ENCODE data around the gene UBE2D2.

Gene UBE2D2

DNA sequence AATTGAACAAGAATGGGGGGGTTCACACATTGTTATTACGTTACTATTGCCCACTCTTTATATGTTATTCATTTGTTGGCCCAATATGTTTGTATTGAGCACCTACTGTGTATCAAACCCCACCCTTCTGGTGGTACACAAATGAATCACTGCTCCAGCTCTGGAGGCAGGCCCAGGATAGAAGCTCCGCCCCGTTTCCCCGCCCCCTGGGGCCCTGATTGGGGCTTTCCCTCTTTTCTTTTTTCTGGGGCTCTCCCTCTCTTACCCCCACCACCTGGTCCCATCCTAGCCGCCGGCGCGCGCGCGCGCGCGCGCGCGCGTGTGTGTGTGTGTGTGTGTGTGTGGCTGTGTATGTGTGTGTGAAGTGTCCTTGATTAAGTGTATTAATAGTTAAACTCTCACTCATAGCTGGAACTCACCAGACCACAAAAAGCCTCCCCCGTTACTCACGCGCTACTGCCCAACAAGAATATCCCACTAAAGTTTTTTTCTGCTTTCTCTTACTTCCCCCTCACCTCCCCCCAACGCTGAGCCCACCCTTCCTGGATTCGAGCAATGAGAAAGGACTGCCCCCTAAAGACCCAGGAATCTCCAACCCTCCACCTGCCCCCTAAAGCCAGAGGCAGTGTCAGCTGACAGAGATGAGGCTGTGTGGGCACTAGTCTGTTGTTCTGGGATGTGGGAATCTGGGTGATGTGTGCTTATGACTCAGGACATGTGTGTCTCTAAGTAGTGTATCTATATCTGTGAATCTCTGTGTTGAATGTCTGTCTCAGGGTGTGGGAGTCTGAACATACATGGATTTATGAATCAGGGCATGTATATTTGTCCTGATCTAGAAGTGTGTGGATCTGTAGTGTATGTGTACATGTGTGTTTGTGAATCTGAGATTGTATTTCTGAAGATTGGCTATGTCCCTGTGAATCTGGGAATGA lies 91.0 kb downstream of the UBE2D2 start:
- DNase-seq, result peak; percentile 86 to 97 (median 92)
- intact Hi-C loops (cut with DNase I), result no loop called here

DNA sequence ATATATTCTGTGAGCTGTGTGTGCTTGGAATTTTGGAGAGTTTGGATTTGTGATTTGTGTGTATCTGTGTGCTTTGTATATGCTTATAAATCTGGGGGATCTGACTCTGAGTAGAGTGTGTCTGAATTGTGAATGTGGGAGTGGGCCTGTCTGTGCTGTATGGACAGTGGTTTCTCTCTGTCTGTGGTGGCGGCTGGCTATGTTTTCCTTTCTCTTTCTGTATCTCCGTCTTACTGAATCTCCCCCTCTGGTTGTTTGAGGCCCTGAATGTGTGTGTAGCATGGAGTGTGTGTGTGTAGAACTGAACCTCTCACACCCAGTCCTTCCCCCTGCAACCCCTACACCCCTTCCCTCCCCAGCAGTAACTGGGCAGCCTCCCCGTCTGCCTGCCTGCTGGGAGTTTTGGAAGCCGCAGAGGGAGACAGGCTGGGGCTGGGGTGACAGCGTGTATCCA lies 91.7 kb downstream of the UBE2D2 start:
- DNase-seq, result no peak
- intact Hi-C loops (cut with DNase I), result no loop called here

DNA sequence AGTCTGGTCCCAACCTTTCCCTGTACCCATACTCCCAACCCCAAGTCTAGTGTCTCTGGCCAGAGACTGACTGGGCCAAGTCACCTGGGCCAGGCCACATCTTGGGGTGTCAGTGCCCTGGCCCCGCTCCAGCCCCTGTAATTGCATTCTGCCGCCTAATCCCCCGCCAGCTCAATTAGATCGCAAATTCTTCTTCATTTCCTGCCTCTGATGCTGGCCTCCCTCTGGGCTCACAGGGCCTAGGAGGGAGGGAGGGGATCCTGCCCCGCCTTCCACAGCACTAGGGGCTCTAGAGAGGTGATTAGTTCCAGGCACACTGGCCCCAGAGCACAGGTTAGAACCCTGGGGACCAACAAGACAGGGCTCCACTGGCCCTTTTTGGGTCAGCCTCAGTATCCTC lies 92.5 kb downstream of the UBE2D2 start:
- no peak for DNase-seq
- intact Hi-C loops (cut with DNase I), result no loop called here

- intact Hi-C loops (cut with DNase I), result no loop called here
- DNase-seq, result no peak
Measured at GRCh38 chr5:139654464-139654863, 93.3 kb downstream of the UBE2D2 start.

DNA sequence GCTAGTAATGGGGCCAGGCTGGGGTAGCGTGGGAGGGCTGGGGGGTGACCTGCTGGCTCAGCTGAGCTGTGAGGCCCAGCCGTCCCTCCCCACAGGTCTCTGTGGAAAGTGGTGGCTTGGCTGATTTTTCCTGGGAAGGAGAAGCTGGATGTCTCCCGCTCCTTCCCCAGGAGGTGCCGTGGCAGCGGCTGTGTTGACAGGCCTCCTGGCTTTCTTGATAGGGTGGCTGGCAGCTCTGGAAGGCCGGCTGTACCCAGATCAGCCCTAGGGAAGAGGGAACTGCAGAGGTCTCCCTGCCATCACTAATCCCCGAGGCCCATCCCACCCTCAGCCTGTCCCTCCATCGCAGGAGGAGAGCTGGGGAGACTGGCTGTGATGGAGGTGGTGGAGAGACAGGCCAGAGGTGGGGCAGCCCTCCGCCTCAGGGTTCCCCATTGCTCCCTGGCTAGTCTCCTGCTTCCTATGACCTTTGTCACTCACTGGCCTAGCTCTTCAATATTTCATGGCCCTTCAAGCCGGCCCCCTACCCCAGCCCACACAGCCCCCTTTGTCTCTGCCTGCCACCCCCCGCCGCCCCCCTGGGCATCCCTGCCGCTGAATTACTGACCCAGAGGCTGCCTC lies 93.8 kb downstream of the UBE2D2 start:
- DNase-seq, result peak in 3 of 42 donors; percentile 41 to 50 (median 42)
- intact Hi-C loops (cut with DNase I), result no loop called here

DNA sequence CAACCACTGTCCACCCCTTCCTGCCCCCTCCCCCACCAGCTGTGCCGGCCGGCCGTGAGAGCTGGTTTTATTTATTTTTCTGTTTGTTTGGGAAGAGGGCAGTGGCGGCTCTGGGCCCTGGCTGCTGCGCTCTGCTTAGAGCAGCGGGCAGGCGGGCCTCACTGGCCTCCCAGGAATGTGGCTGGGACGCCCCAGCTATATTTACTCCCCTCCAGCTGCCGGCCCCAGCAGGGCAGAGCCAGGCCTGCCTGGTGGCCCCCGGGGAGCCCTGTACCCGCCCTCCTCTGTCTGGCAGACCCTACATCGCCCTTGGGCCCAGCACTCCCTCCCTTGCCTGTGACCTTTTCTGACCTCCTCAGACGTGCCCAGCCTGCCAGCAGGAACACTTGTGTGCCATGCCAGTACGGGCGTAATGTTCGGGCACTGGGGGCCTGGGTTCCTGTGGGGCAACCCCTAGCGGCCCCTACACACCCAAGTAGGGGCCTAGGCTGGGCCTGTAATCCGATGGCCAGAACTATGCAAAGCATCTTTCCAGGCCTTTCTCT lies 94.7 kb downstream of the UBE2D2 start:
- intact Hi-C loops (cut with DNase I), result no loop called here
- peak in 21 of 42 donors; percentile 38 to 82 (median 64) for DNase-seq

DNA sequence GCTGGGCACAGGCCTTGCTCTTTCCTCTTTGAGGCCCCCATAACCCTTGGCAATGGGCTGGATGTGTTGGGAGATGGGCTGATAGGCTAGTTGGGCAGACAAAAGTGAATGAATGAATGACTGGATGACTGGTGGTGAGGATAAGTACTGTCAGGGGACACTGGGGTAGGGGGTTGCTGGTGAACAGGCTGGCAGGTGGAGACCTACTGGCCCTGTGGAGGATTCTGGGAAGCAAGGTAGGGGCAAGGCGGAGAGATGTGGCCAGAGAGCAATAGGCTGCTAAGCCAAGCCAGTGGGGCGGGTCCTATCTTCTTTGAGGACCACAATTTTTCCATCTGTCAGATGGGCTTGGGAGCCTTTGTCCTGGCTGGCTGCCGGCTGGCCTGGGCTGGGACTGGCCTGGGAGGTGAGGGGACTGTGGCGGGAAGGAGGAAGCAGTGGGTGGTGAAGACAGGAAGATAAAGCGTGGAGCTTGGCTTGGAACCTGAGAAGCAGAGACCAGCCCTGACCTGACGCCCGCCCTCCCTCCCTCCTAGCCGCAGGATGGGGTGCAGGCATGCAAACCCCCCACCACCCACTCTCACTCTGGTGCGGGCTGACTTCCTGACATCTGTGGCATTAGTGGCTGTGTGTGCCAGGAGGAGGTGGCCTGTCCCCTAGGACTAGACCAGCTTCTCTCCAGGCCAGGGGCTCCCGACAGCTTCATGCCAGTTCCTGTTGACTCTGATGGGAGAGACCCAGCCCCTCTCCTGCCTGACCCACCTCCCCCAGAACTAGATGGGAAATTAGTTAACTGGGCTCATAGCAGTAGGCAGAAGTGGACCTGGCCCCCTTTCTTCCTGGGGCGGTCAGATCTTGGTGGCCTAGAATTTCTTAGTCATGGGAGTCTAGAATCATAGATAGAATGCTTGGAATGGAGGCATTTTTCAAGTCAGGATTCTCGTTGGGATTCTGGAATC lies 96.5 kb downstream of the UBE2D2 start:
- no peak for DNase-seq
- intact Hi-C loops (cut with DNase I), result no loop called here

- intact Hi-C loops (cut with DNase I), result no loop called here
- peak in 3 of 42 donors; percentile 38 to 75 (median 63) for DNase-seq
Measured at GRCh38 chr5:139658501-139658927, 97.4 kb downstream of the UBE2D2 start.

GRCh38 chr5:139658928-139659667 lies 98.0 kb downstream of the UBE2D2 start:
- intact Hi-C loops (cut with DNase I), result no loop called here
- DNase-seq, result peak in 2 of 42 donors; percentile 41 to 47

DNA sequence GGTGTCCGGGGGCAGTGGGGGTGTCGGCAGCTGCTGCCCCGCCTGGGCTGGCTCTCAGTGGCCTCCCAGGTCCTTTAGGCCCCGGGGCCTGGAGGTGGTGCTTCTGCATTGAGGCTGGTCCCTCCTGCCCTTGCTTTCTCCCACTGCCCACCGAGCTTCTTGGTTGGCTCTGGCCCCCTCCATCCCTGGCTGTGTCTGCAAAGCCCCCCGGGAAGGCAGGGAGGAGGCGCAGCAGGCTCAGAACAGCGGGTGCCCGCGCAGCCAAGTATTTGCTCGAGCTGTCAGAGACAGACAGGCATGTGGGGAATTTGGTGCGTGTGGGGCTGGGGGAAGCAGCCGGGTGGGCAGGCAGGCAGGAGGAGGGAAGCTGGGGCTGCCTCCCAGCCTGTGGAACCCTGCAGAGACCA lies 98.6 kb downstream of the UBE2D2 start:
- intact Hi-C loops (cut with DNase I), result no loop called here
- peak in 2 of 42 donors; percentile 28 to 47 for DNase-seq

- intact Hi-C loops (cut with DNase I), result no loop called here
- peak; percentile 82 to 97 (median 92) for DNase-seq
Measured at GRCh38 chr5:139660105-139660922, 99.2 kb downstream of the UBE2D2 start.

GRCh38 chr5:139660923-139661814 lies 100.0 kb downstream of the UBE2D2 start:
- intact Hi-C loops (cut with DNase I), result no loop called here
- DNase-seq, result peak; percentile 63 to 96 (median 83)

GRCh38 chr5:139662617-139663016 lies 101.5 kb downstream of the UBE2D2 start:
- no peak for DNase-seq
- intact Hi-C loops (cut with DNase I), result no loop called here

DNA sequence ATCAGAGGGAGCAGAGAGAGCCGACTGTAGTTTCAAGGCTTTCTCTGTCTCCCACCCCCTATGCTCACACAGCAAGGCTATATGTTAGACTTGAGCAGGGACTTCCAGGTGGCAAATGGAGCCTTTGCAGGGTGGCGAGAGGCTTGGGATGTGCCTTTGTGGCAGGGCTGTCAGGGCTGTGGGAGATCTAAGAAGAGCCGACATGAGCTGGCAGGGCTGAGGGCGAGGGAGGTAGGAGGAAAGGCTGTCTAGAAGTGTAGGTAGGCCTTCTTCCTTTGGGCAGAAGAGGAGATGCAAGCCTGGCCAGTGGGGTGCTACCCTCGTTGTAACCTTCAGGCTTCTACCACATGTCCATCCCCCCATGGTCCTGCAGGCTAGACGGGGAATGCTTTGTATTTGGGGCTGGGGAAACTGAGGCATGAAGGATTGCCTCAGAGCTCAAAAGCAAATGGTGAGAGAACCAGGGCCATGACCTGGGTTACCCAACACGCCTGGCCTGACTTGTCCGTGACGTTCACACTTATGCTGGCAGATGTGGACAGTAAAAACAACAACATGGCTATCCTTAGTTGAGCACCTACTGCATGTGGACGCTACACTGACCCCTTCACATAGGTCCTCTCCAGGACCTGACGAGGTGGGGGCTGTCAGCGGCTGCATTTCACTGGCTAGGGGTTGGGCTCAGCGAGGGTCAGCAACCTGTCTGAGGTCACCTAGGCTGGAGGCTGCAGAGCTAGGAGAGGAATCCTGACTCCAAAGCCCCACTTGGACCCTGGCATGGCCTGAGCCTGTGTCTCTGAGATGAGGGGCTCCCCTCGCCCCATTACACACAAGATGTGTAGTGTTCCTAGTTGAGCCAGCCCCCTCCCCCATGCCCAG lies 102.3 kb downstream of the UBE2D2 start:
- intact Hi-C loops (cut with DNase I), result no loop called here
- DNase-seq, result no peak

DNA sequence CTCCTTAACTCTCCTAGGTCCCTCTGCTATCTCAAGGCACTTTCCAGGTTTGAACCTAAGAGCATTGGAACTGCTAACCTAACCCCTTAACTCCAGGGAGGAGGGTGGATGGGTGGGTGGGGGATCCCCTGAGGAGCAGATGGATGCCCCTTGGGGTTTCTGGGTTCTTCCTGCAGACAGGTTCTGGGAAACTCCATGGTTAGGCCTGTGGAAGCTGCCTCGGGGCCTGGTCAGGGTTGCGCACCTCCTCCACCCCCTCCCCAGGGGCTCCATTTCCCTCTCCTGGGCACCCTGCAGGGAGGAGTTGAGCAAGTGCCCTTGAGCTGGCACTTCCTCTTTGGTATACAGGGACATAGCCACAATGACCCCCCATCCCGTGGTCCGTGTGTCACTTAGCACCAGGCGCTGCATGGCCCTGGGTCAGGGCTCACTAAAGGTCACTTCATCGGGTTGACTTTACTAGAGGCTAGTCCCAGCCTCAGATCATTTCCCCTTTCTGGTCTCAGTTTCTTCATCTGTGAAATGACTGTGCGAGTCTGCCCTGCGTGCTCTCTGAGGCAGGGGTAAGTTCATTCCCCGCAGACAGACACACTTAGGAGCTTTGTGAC lies 103.1 kb downstream of the UBE2D2 start:
- intact Hi-C loops (cut with DNase I), result no loop called here
- DNase-seq, result peak in 3 of 42 donors; percentile 61 to 78 (median 66)

Measured in head of caudate nucleus (tissue), 42 donors.